Spleen (tissue), 3 donors: ENCODE data around the gene ZNF641.

Experiments
- POLR2A ChIP-seq, 3 donors: fragments of 450-650 bp; IDR thresholded peaks; one replicate each; pipeline ENCODE4 v1.5.1; 2017; ENCODE audit warnings: antibody characterized with exemption in 3 of 3, mild to moderate bottlenecking in 1 of 3
- POLR2AphosphoS5 ChIP-seq, 3 donors: sonication (generic); formaldehyde crosslinking; IDR thresholded peaks; one replicate each; pipeline ENCODE4 v1.5.1; 2017; ENCODE audit warnings: antibody characterized with exemption in 3 of 3

- TF ChIP-seq POLR2A (IDR thresholded peaks at IDR 0.05) (no peak), POLR2AphosphoS5 (IDR thresholded peaks at IDR 0.05) (no peak)
Observed at GRCh38 chr12:48366131-48366530, 15.4 kb upstream of the ZNF641 start.
